Measurements from ENCODE around the gene LRTM2. TPM values are rescaled to one million over a fixed set of nuclear protein-coding genes. Genes with fewer than 3 reads are reported as not detected.

The LRTM2 gene
- total RNA-seq, 2 experiments from 2014 or later, result not detected

- CTCF ChIA-PET, result no interaction called here
- POLR2A ChIA-PET, result no interaction called here
These were observed 2.9 kb downstream of the LRTM2 start for GRCh38 chr12:1823237-1823636.

- ChIA-PET CTCF (interaction anchor here (1.5 kb wide), 1 partner anchor 13 kb away, joined by 3 read pairs; no protein-coding TSS in a partner anchor), POLR2A (no interaction called here)
These were observed 5.2 kb downstream of the LRTM2 start for GRCh38 chr12:1825382-1826102.

GRCh38 chr12:1826401-1826800, 6.0 kb downstream of the LRTM2 start:
- ChIA-PET CTCF (interaction anchor here (1.5 kb wide), 1 partner anchor 14 kb away, joined by 3 read pairs; no protein-coding TSS in a partner anchor), POLR2A (no interaction called here)

GRCh38 chr12:1826867-1827705, 6.7 kb downstream of the LRTM2 start:
- ChIA-PET POLR2A (no interaction called here), CTCF (no interaction called here)

- CTCF ChIA-PET, result no interaction called here
- POLR2A ChIA-PET, result no interaction called here
These were observed 7.8 kb downstream of the LRTM2 start for GRCh38 chr12:1827826-1828805.

- CTCF ChIA-PET, result no interaction called here
These were observed 8.5 kb downstream of the LRTM2 start for GRCh38 chr12:1828856-1829255.

GRCh38 chr12:1829306-1829900, 9.0 kb downstream of the LRTM2 start:
- ChIA-PET CTCF (no interaction called here), POLR2A (no interaction called here)

More at GRCh38 chr12:1828856-1829255, 8.5 kb downstream of the LRTM2 start:
- POLR2A ChIA-PET, result no interaction called here

GRCh38 chr12:1830401-1830845, 10.1 kb downstream of the LRTM2 start:
- ChIA-PET POLR2A (no interaction called here), CTCF (no interaction called here)

GRCh38 chr12:1830981-1831963, 10.9 kb downstream of the LRTM2 start:
- ChIA-PET POLR2A (no interaction called here), CTCF (no interaction called here)

- POLR2A ChIA-PET, result no interaction called here
- CTCF ChIA-PET, result no interaction called here
These were observed 12.6 kb downstream of the LRTM2 start for GRCh38 chr12:1832801-1833595.

- CTCF ChIA-PET, result no interaction called here
- POLR2A ChIA-PET, result no interaction called here
These were observed 13.2 kb downstream of the LRTM2 start for GRCh38 chr12:1833596-1834028.

- ChIA-PET POLR2A (no interaction called here), CTCF (no interaction called here)
These were observed 14.0 kb downstream of the LRTM2 start for GRCh38 chr12:1834186-1834925.

GRCh38 chr12:1835211-1836131, 15.1 kb downstream of the LRTM2 start:
- ChIA-PET POLR2A (no interaction called here), CTCF (no interaction called here)

- POLR2A ChIA-PET, result no interaction called here
- CTCF ChIA-PET, result no interaction called here
These were observed 16.0 kb downstream of the LRTM2 start for GRCh38 chr12:1836241-1836803.

GRCh38 chr12:1836854-1837421, 16.6 kb downstream of the LRTM2 start:
- CTCF ChIA-PET, result no interaction called here
- POLR2A ChIA-PET, result no interaction called here
